GM19193 (cell line): ENCODE results near the gene ADGRA1.

Experiments
- POLR2A ChIP-seq: IDR thresholded peaks from 4 replicates; pipeline ENCODE4 v1.6.1; 2011; ENCODE audit not compliant: insufficient read depth, insufficient read length; ENCODE audit errors: extremely low read depth

The ADGRA1 gene

DNA sequence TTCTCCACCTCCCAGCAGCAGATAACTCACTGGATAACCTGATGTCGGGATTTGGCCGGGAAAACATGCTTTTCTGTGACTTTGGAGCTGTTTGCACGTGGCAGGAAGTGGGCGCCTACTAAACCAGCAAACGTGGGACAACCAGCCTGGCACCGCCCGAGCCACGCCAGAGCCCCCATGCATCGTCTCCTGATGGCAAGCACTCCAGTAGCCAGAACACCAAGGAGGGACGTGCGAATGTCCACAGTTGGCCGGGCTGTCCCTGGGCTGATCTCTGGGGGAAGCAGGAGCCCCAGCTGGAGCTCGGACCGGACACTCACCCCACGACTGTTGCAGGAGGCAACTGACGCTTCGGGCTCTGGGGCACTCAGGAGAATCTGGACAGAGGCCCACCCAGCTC, 7.1 kb downstream of the ADGRA1 start:
- TF ChIP-seq POLR2A: no peak

DNA sequence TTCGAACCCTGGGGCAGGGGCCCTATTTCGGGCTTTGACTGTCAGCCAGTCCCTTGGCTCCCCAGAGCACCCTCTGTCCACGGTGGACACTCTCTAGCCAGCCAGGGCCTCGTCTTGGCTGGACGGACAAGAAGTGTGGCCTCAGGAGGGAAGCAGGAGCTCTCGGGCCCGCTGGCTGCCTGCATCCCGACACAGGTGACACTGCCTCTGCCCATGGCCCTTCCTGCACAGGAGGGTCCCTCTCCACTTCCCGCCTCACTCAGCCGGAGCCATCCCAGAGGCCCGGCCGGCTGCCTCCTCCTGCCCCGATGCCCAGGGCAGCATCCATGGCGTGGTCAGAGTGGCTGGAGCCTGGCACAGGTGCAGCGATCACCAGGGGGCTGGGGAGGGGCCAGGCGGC, 7.9 kb downstream of the ADGRA1 start:
- TF ChIP-seq POLR2A: no peak

DNA sequence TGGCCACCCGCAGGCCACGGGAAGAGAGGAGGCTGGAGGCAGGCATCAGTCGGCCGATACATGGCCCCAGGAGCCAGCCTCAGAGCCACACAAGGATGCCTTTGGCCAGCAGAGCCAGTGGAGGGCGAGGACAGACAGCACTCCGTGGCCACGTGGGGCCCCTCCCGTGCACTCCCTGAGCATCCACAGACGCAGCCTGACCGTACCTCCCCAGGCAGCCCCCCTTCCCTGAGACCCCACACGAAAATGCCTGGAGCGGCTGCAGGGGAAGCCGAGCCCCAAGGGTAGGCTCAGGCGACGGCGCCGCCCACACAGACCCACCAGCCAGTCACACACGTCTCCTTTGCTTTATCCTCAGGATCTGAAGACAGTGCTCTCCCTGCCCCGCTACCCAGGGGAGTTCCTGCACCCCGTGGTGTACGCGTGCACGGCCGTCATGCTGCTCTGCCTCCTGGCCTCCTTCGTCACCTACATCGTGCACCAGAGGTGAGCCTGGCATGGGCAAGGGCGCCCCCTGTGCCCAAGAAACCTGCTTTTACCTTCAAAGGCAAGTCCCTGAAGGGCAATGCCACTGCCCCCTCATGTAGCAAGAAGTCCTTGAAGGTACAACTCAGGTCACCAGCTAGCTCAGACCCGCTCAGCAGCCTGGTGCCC, 9.0 kb downstream of the ADGRA1 start:
- no peak for TF ChIP-seq POLR2A

DNA sequence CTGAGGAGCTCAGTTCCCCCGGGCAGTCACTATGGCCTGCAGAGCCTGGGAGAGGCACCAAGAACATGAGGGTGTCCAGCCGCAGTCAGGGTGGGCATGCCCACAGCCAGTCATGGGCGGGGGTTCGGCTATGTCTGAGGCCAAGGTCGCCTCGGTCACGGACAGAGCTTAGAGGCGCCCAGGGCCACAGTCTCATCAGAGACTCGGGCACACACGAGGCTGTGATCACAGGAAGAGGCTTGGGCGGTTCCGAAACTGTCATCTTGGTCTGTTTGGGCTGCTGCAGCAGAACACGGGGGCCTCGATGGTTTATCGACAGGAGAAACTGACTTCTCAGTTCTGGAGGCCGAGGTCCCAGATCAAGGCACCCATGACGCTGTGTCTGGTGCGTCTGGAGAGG, 9.7 kb downstream of the ADGRA1 start:
- TF ChIP-seq POLR2A: no peak

DNA sequence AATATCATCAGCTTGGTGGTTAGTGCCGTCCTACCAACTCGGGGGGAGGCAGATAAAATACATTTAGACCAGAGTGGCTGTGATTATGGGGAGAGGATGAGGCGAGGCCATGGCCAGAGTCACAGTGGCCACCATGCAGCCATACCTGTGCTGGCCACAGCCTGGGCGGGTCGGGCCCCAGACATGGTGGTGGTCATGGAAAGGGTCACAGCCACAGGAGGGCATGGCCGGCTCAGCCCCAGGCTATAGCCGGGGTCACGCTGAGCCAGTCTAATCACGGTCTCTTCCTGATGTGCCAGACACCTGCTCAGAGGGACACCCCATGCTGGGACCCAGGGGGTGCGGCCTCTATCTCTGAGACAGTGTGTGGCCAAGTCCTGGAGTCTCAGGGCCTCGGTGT, 10.2 kb downstream of the ADGRA1 start:
- TF ChIP-seq POLR2A: no peak

DNA sequence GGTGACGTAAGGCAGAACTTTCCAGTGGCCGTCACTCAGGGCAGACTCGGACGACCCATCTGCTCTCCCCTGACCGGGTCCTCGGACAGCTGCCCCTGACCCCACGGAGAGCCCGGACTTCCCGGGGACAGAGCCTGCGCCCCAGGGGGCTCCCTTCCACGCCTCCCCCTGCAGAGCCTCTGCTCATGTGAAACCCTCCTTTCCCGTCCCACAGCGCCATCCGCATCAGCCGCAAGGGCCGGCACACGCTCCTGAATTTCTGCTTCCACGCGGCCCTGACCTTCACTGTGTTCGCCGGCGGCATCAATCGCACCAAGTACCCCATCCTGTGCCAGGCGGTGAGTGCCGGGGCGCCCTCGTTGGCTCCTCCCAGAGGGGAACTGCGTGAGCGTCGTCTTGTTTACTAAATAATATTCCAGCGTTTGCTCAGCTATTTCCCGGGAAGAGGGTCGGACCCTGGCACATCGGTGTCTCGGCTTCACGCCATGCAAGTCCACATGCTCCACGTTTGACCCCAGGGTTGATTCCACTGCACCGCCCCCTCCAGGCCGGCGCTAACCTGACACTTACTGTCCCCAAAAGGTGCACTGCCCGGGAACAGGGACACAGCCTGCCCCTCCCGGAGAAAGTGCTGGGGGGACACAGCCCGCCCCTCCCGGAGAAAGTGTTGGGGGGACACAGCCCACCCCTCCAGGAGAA, 10.9 kb downstream of the ADGRA1 start:
- no peak for TF ChIP-seq POLR2A

DNA sequence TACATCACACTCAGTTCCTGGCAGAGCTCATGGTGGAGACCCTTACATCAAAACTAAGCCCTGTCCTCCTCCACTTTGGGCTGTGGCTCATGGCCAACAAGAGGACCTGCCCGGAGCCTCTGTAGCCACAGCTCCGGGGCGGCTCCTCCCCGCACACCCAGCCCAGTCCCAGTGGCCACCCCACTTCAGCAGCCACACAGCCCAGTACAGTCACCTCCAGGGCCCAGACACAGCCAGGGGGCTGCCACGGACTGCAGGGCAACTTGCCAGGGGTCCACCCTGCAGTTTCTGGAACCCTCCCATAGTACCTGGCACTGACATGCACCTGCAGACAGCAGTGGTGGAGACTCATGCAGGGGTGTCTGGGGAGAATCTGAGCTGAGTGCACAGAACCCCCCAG, 11.8 kb downstream of the ADGRA1 start:
- no peak for TF ChIP-seq POLR2A

DNA sequence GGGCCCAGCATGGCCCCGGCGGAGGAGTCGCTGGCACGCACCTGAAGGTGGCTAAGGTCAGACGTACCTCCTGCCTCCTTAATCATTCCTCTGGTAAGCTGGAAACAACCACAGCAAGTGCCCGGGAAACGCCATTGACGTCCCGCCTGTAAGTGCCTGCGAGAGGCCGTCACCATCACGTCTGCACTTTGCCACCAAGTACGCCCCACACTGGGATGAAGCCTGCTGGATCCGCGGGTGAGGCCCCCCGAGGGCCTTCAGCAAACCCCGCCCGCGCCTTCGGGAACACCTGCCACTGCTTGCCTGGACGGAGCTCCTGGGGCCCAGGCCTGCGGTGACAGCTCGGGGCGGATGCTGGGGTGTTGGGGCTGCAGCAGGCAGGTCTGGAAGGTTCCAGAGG, 12.5 kb downstream of the ADGRA1 start:
- TF ChIP-seq POLR2A: no peak

DNA sequence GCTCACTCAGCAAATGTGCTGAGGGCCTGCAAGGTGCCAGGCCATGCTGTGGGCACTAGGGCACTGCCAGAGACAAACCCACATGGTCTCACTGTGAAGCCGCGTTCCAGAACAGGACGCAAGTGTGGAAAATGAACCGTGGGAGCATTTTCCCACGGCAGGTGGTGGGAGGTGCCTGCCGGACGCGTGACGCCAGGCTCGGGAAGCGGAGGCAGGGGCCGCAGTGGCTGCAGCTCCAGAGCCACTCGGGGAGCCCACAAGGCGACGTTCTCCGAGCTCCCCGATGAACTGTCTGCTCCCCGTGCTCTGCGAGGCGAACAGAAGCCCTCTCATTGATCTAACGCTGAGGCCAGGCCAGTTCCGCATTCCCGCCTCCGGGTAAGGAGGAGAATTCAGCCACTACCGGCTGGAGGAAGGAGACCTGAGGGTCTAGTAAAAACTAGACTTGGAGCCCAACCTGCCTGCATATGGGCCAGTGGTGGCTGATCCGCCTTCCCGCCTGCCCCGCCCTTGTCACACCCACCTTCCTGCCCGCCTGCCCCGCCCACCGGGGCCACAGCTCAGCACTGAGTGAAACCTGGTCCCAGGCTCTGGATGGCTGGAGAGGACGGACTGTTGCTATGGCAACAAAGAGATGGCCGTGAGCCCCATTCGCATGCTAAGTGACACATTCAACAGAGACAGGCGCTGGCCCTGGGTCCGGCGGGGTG, 13.1 kb downstream of the ADGRA1 start:
- TF ChIP-seq POLR2A: no peak

DNA sequence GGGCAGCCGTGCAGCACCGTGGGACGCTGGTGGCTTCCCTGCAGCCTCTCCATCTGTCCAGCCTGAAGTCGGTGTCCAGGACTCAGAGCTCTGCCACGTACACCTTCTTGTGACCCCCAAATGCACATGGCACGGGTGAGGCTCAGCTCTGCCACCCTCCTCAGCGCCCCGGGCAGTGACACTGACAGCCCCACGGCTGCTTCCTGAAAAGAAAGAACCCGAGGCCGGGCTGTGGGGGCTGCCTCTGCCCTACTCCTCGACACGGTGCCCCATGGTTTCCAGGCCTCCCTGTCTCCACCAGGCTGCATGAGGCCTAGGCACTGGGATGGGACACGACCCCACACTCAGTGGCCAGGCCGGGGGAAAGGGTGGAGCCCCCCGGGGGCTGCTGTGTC, 13.7 kb downstream of the ADGRA1 start:
- TF ChIP-seq POLR2A: no peak

DNA sequence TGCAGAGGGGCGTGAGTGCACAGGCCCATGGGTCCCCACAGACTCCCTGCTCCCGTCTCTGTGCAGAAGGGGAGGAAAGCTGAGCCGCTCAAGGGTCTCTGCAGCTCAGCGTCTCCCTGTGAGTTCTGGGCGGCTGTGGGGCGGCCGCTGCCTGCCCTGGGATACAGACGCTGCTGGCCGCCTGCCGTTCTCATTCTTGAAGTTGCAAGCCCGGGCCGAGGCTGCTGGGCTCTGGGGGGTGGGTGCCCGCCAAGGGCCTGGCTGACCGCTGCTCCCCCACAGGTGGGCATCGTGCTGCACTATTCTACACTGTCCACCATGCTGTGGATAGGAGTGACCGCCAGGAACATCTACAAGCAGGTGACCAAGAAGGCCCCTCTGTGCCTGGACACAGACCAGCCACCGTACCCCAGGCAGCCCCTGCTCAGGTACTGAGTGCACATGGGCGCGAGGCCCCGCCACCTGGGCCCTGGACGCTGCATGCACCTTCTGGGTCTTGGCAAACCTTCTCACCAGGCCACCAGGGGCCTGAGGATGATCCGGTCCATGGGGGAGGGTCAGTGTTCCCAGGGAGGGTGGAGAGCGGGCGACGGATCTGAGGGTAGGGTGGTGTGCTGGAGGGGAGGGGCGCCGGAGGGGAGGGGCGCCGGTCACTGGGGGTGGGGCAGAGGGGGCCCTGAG, 14.8 kb downstream of the ADGRA1 start:
- TF ChIP-seq POLR2A: no peak

DNA sequence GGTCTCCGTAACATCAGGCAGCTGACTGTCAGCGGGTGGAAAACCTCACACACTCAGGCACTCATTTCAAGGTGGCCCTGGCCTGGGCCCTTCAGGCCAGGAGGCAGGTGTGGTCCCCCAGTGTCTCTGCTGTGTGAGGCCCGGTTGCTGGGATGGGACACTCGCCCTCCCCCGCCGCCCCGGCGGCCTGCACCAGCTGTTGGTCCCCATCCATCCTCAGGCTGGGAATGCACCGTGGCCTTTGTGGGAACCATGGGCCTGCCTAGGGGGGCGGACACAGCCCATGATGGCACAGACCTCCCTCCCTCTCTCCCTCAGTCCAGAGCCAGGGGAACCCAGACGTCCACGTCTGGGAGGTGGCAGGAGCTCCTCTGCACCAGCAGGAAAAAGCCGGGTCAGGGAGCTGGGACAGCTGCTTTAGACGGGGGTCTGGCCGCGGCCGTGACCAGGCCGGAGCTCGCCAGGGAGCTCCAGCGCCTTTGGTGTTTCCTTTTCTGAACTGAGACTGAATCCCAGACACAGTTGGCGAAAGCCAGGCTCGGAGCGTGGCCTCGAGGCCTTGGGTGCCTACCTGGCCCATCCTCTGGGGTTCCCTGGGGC, 15.7 kb downstream of the ADGRA1 start:
- no peak for TF ChIP-seq POLR2A

DNA sequence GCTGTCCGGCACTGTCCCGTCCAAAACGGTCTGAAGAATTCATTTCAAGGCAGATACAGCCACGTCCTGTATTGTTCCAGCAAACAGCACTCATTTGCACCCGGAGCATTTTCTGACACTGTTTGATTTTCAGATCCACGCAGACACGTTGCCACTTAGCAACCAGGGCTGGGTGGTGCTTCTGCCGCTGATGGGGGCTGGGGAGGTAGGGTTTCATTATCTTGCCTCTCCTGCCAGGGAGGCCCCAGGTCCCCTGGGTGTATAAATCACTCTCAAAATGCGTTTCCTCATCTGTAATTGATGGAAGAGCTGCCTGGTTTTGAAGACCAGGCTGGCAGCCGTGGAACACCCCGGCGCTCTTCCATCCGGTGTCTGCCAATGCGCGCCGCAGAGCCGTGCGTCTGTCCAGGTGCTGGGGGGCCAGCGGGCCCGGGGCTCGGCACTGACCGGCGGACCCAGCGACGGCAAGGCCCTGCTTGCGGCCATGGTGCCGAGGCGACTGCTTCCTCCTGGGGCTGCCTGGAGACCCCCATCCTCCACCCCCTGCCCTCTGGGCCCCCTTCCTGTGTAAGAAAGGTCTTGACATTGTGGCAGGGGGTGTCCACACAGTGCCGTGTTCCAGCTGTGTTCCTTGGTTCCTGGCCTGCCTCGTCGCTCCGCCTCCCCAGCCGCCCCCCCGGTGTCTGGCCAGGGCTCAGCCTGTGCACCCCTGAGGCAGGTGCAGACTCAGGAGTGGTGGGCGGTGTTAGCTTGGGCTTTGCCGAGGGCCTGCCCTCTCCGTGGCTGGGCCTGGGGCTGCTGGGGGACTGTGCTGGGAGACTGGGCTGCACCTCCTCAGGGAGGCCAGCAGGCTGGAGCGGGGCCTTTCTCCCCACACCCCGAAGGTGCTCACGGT, 16.6 kb downstream of the ADGRA1 start:
- no peak for TF ChIP-seq POLR2A
